Measurements from ENCODE around the gene GNL2.

DNA sequence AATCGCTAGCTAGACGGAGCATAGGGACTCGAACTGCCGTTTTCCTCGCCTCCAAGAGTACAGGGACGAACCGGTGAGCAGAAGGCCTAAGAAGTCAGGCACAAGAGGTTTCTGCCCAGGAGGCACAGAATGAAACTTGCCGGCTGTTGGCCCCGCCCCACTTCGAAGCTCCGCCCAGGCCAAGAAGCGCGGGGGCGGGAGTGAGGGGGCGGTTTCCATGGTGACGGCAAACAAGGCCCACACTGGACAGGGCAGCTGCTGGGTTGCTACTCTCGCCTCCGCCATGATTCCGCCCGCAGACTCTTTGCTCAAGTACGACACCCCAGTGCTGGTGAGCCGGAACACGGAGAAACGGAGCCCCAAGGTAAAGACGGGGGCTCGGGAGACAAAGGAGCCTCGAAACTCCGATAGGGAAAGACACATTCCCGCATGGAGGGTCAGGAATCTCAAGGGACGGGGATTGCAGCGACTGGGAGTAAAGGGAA is 39.0 kb downstream of the GNL2 start, which contains the start of gene DNALI1:
- TF ChIP-seq CTCF (conservative IDR thresholded peaks at IDR 0.05) (no peak), EZH2 (IDR thresholded peaks at IDR 0.05; ENCODE audit: low read depth) (no peak)

All from PC-9 (cell line).